K562 (cell line): ENCODE measurements around the gene SLC35F4. TPM values are rescaled to one million over a fixed set of nuclear protein-coding genes. Genes with fewer than 3 reads are reported as not detected.

Source experiments
- ATAC-seq: fragments of 200-7000 bp; cut with Tn5 transposase; 3 replicates; pipeline ENCODE4 v1.9.1; 2020; ENCODE audit warnings: moderate library complexity
- BruUV-seq: library from RNA; stranded (reverse); fragments of 400-500 nt; replicated peaks from 2 replicates; lab custom pipeline; 2021; lab: Mats Ljungman, UMichigan
- CTCF ChIA-PET: fragments of 300-600 bp; formaldehyde crosslinking; extraction: SDS; loops from one replicate; lab custom pipeline; 2021; ENCODE audit warnings: low intra/inter-chr PET ratio; lab: Yijun Ruan, JAX
- POLR2A ChIA-PET: fragments of 300-600, 350-650 bp; sonication (Branson Sonifier 250); formaldehyde crosslinking; extraction: SDS; loops from one replicate; lab custom pipeline; 2021; ENCODE audit warnings: antibody characterized with exemption, inconsistent platforms; lab: Yijun Ruan, JAX
- DNase-seq, 4 experiments: peaks; one replicate each; pipeline versions ENCODE4 v3.0.0 to v3.0.0-alpha.2; 2011 to 2018; ENCODE audit warnings: low spot score in 3 of 4, mixed read lengths in 3 of 4; ENCODE audit errors: extremely low read depth in 1 of 4
- FAIRE-seq: peaks from 2 replicates; lab custom pipeline; 2011; peaks lifted over from hg19 to GRCh38; lab: Jason Lieb, UNC
- H2AFZ ChIP-seq: 2 replicates; pipeline ENCODE4 v1.6.0; 2011; ENCODE audit warnings: low read depth, low read length, control low read depth, inconsistent platforms
- H3K27ac ChIP-seq: fragments of 200-600 bp; 3 replicates; pipeline ENCODE4 v1.8.0; 2011; ENCODE audit warnings: low read depth, mild to moderate bottlenecking, control low read depth, inconsistent platforms, low read length, moderate library complexity, mixed read lengths; ENCODE audit errors: extremely low read depth
- H3K27me3 ChIP-seq, 2 experiments: fragments of 300-600 bp in 1 of 2; 2 replicates in 1 of 2; 3 replicates in 1 of 2; pipeline versions ENCODE4 v1.6.0 to v1.8.0; 2011; ENCODE audit warnings: inconsistent platforms in 2 of 2, low read length in 2 of 2, mild to moderate bottlenecking in 1 of 2, mixed read lengths in 1 of 2, moderate library complexity in 1 of 2; ENCODE audit not compliant: control insufficient read depth in 2 of 2, insufficient read depth in 2 of 2
- H3K36me3 ChIP-seq: fragments of 300-600 bp; 3 replicates; pipeline ENCODE4 v1.8.0; 2011; ENCODE audit warnings: mild to moderate bottlenecking, low read length, inconsistent platforms; ENCODE audit not compliant: control insufficient read depth, insufficient read depth
- H3K4me1 ChIP-seq, 2 experiments: fragments of 200-600 bp in 1 of 2; replicated peaks in 1 of 2; 2 replicates in 1 of 2; 3 replicates in 1 of 2; pipeline versions ENCODE4 v1.5.1 to v1.8.0; 2011; ENCODE audit warnings: inconsistent platforms in 2 of 2, low read length in 2 of 2, mild to moderate bottlenecking in 1 of 2, mixed read lengths in 1 of 2, moderate library complexity in 1 of 2; ENCODE audit not compliant: control insufficient read depth in 2 of 2, insufficient read depth in 2 of 2
- H3K4me2 ChIP-seq: 2 replicates; pipeline ENCODE4 v1.6.1; 2011; ENCODE audit warnings: low read length, control low read depth, inconsistent platforms, mixed read lengths; ENCODE audit not compliant: insufficient read depth
- H3K4me3 ChIP-seq: fragments of 200-600 bp; sonication (generic), shearing (Covaris generic); 2 replicates; pipeline ENCODE4 v1.5.1; 2016; ENCODE audit warnings: control low read depth, inconsistent platforms
- H3K79me2 ChIP-seq: fragments of 200-600 bp; 3 replicates; pipeline ENCODE4 v1.8.0; 2011; ENCODE audit warnings: low read length, inconsistent platforms; ENCODE audit not compliant: control insufficient read depth, insufficient read depth
- H3K9ac ChIP-seq, 2 experiments: 2 replicates each; pipeline versions ENCODE4 v1.6.0 to v1.6.1; 2011; ENCODE audit warnings: low read depth in 2 of 2, low read length in 2 of 2, control low read depth in 1 of 2, inconsistent platforms in 1 of 2, mild to moderate bottlenecking in 1 of 2, mixed read lengths in 1 of 2; ENCODE audit not compliant: insufficient read depth in 1 of 2
- H3K9me1 ChIP-seq: one replicate; pipeline ENCODE4 v1.6.0; 2011; ENCODE audit warnings: inconsistent platforms, mild to moderate bottlenecking, low read length, moderate library complexity; ENCODE audit not compliant: control insufficient read depth, insufficient read depth
- H3K9me3 ChIP-seq: replicated peaks from 2 replicates; pipeline ENCODE4 v1.5.1; 2011; ENCODE audit warnings: low read depth, low read length, inconsistent platforms; ENCODE audit not compliant: control insufficient read depth, insufficient read depth
- H4K20me1 ChIP-seq: replicated peaks from 2 replicates; pipeline ENCODE4 v1.6.1; 2011; ENCODE audit warnings: low read length, inconsistent platforms, mixed read lengths; ENCODE audit not compliant: control insufficient read depth, insufficient read depth
- C11orf30 ChIP-seq: fragments of 450-650 bp; IDR thresholded peaks from 2 replicates; pipeline ENCODE4 v1.6.1; 2016; ENCODE audit warnings: low read depth, mild to moderate bottlenecking
- CBX2 ChIP-seq: fragments of 200-600 bp; sonication (generic); IDR thresholded peaks from one replicate; pipeline ENCODE4 v1.6.1; 2012; ENCODE audit warnings: mild to moderate bottlenecking, low read length, inconsistent platforms; ENCODE audit not compliant: insufficient read depth, poor library complexity, severe bottlenecking
- COPS2 ChIP-seq: fragments of 450-650 bp; conservative IDR thresholded peaks from 2 replicates; pipeline ENCODE4 v1.6.1; 2016; ENCODE audit warnings: mild to moderate bottlenecking, moderate library complexity
- HLTF ChIP-seq: fragments of 450-650 bp; IDR thresholded peaks from 2 replicates; pipeline ENCODE4 v1.6.1; 2016
- MAFF ChIP-seq: IDR thresholded peaks from 2 replicates; pipeline ENCODE4 v1.6.1; 2012; ENCODE audit warnings: low read length, improper control_type of control experiment
- MAFG ChIP-seq: fragments of 450-650 bp; conservative IDR thresholded peaks from 2 replicates; pipeline ENCODE4 v1.6.1; 2016; ENCODE audit warnings: missing genetic modification characterization, missing compliant biosample characterization
- MAFK ChIP-seq: IDR thresholded peaks from 2 replicates; pipeline ENCODE4 v1.6.1; 2011; ENCODE audit warnings: low read length, improper control_type of control experiment
- MCM3 ChIP-seq: fragments of 450-650 bp; IDR thresholded peaks from 2 replicates; pipeline ENCODE4 v1.6.1; 2016
- MTA2 ChIP-seq: fragments of 450-650 bp; IDR thresholded peaks from 2 replicates; pipeline ENCODE4 v1.6.1; 2016; ENCODE audit warnings: low read depth
- PRPF4 ChIP-seq: fragments of 200-400 bp; formaldehyde crosslinking; IDR thresholded peaks from one replicate; pipeline ENCODE4 v1.6.1; 2017; ENCODE audit warnings: low read length, low read depth, mild to moderate bottlenecking; ENCODE audit not compliant: insufficient read depth, poor library complexity, severe bottlenecking
- SAP30 ChIP-seq: fragments of 200-600 bp; sonication (generic); IDR thresholded peaks from 2 replicates; pipeline ENCODE4 v1.6.1; 2012; ENCODE audit warnings: borderline replicate concordance, low read depth, mild to moderate bottlenecking, moderate library complexity, low read length, control low read depth, inconsistent platforms; ENCODE audit not compliant: insufficient read depth, poor library complexity, severe bottlenecking
- SMAD2 ChIP-seq: fragments of 150-350 bp; IDR thresholded peaks from 2 replicates; pipeline ENCODE4 v1.6.1; 2014; ENCODE audit warnings: low read depth, mild to moderate bottlenecking, low read length
- SP1 ChIP-seq: sonication (generic); formaldehyde crosslinking; IDR thresholded peaks from 2 replicates; pipeline ENCODE4 v1.8.1; 2022; ENCODE audit warnings: mild to moderate bottlenecking, missing genetic modification reagents
- U2AF2 ChIP-seq: fragments of 200-400 bp; formaldehyde crosslinking; optimal IDR thresholded peaks from 2 replicates; pipeline ENCODE3; 2017; ENCODE audit warnings: low read depth, mild to moderate bottlenecking, low read length
- ZFPM2 ChIP-seq: fragments of 250-450 bp; sonication (Bioruptor Pico); IDR thresholded peaks from 2 replicates; pipeline ENCODE4 v1.5.1; 2022; ENCODE audit warnings: mild to moderate bottlenecking
- ZNF316 ChIP-seq: fragments of 450-650 bp; IDR thresholded peaks from 2 replicates; pipeline ENCODE4 v1.6.1; 2016
- ZNF589 ChIP-seq: fragments of 200-800 bp; sonication (Bioruptor generic); IDR thresholded peaks from 2 replicates; pipeline ENCODE4 v1.6.1; 2016; ENCODE audit warnings: low read depth, missing genetic modification characterization, missing compliant biosample characterization
- whole genome bisulfite sequencing: fragments of 100-300 bp; shearing (Covaris generic); methylation state at CpG from one replicate; pipeline ENCODE4 v1.1.6; 2016; ENCODE audit warnings: low coverage, mixed read lengths; ENCODE audit not compliant: insufficient coverage; ENCODE audit errors: missing lambda C conversion rate; 5-methylcytosine and 5-hydroxymethylcytosine counted together
- in situ Hi-C: fragments of 300-500 bp; cut with MboI; formaldehyde crosslinking; loops from 4 replicates; pipeline ENCODE4 v1.15.0; 2018; ENCODE audit warnings: inconsistent platforms, mixed read lengths
- intact Hi-C: fragments of 100-400 bp; cut with micrococcal nuclease; formaldehyde crosslinking; loops from 2 replicates; pipeline ENCODE4 v1.14.2; 2022
- polyA plus RNA-seq, 8 experiments: library from polyadenylated mRNA; depleted of rRNA in 4 of 8; stranded (reverse) in 5 of 8; unstranded in 3 of 8; fragments of >200 nt; fragmentation: Nextera tagmentation in 2 of 8; fragmentation: Illumina TruSeq in 1 of 8; extraction: Ambion mirVana in 2 of 8; extraction: Trizol in 1 of 8; gene quantifications; 2 replicates each; pipeline versions ENCODE4 v1.2.1 to v1.2.3, GENCODE V29; 2011 to 2014; ENCODE audit warnings: inconsistent platforms in 1 of 8, missing spikeins in 1 of 8
- total RNA-seq, 7 experiments: library from RNA; depleted of rRNA in 6 of 7; stranded (reverse); fragments of >200 nt in 6 of 7; fragmentation: Illumina TruSeq in 2 of 7; extraction: Trizol in 2 of 7; gene quantifications; 2 replicates each; pipeline versions ENCODE4 v1.2.1 to v1.2.3, GENCODE V29; 2011 to 2021; ENCODE audit warnings: low replicate concordance in 1 of 7
- TF ChIP-seq, protein P1 (sequence below): fragments of 450-650 bp; formaldehyde crosslinking; IDR thresholded peaks from 2 replicates; pipeline ENCODE4 v1.4.0; 2020; ENCODE audit warnings: mild to moderate bottlenecking, moderate library complexity

Gene SLC35F4
- total and polyA plus RNA-seq, 9 of the 15 experiments (the other 6 are each of a cell fraction or from before 2014, with no cell fraction given) = 0.01 TPM; not detected in 8

DNA sequence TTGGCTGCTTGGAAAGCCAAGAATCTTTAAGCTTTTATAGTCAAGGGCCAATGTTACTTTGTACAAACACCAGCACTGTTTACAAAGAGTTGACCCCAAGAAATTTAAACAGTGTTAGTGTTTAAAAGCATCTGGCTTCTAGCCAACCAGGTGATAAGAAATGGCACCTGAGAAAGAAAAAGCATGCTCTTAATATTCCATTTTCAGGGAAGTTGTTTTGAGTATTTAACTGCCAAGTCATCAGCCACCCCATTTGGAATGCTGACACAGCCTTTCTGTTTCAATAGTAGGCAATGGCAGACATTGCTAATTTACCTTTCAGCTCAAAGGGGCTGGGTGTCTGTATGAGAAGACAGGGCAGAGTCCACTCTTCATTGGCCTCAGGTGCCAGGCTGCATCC lies 3.7 kb upstream of the SLC35F4 start:
- intact Hi-C loops (loop anchor here (5.0 kb wide), 1 partner anchor 177 kb away; no protein-coding TSS in a partner anchor), in situ Hi-C loops (no loop called here)
- H2AFZ ChIP-seq = no peak overlapping the region
- H3K4me1 ChIP-seq = peaks cover 0 to 5% of the 10 kb centered on the region in 2 experiments; a peak in 1 of 5 replicates
- ATAC-seq (no peak), DNase-seq (no peak), FAIRE-seq (no peak)
- no peaks in the 10 kb centered on the region for H3K9me1 ChIP-seq
- no peak overlapping the region for H3K27ac ChIP-seq
- peak; percentile 41; the same call in 1 of the 2 replicates for TF ChIP-seq ZNF316
- peak; percentile 21; the same call in 1 of the 2 replicates for TF ChIP-seq C11orf30
- TF ChIP-seq MAFF = peak; percentile 6; the same call in 1 of the 2 replicates
- TF ChIP-seq SMAD2 = no peak
- TF ChIP-seq MAFK = peak; percentile 42; the same call in 1 of the 2 replicates
- 0 out of 2 replicates have a peak, but pooled peaks have one; percentile 26 for TF ChIP-seq MAFG (tag)
- no peaks in the 10 kb centered on the region for H4K20me1 ChIP-seq
- no peak overlapping the region for H3K4me2 ChIP-seq
- no peaks in the 10 kb centered on the region for H3K79me2 ChIP-seq
- no peaks in the 10 kb centered on the region for H3K27me3 ChIP-seq
- H3K4me3 ChIP-seq = no peak overlapping the region
- H3K36me3 ChIP-seq = no peaks in the 10 kb centered on the region
- POLR2A ChIA-PET = no interaction called here
- H3K9me3 ChIP-seq = no peaks in the 10 kb centered on the region
- CTCF ChIA-PET = no interaction called here
- BruUV-seq = no TSS peak
- H3K9ac ChIP-seq = no peak overlapping the region

GRCh38 chr14:57866199-57866705 lies 360 bp upstream of the SLC35F4 start:
- in situ Hi-C loops (no loop called here), intact Hi-C loops (no loop called here)
- ChIA-PET POLR2A (interaction anchor here (1.2 kb wide), 1 partner anchor 8 kb away, joined by 3 read pairs; no protein-coding TSS in a partner anchor), CTCF (no interaction called here)
- no peaks in the 10 kb centered on the region for H3K27me3 ChIP-seq
- H3K4me2 ChIP-seq = no peak overlapping the region
- no peak overlapping the region for H3K9ac ChIP-seq
- H3K4me1 ChIP-seq = peaks cover 0 to 5% of the 10 kb centered on the region in 2 experiments; a peak in 1 of 5 replicates
- no peaks in the 10 kb centered on the region for H3K79me2 ChIP-seq
- no peaks in the 10 kb centered on the region for H4K20me1 ChIP-seq
- H3K27ac ChIP-seq = no peak overlapping the region
- H3K4me3 ChIP-seq = no peak overlapping the region
- no peak overlapping the region for H2AFZ ChIP-seq
- H3K9me3 ChIP-seq = no peaks in the 10 kb centered on the region
- FAIRE-seq = no peak
- H3K9me1 ChIP-seq = no peaks in the 10 kb centered on the region
- H3K36me3 ChIP-seq = no peaks in the 10 kb centered on the region
- no TSS peak for BruUV-seq
- no peak for DNase-seq
- 7% methylated on average over 14 of the region's 19 CpGs for WGBS
- no peak for ATAC-seq
- TF ChIP-seq, protein P1, sequence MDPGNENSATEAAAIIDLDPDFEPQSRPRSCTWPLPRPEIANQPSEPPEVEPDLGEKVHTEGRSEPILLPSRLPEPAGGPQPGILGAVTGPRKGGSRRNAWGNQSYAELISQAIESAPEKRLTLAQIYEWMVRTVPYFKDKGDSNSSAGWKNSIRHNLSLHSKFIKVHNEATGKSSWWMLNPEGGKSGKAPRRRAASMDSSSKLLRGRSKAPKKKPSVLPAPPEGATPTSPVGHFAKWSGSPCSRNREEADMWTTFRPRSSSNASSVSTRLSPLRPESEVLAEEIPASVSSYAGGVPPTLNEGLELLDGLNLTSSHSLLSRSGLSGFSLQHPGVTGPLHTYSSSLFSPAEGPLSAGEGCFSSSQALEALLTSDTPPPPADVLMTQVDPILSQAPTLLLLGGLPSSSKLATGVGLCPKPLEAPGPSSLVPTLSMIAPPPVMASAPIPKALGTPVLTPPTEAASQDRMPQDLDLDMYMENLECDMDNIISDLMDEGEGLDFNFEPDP = no peak
- no peak for TF ChIP-seq ZFPM2
- no peak for TF ChIP-seq HLTF
- TF ChIP-seq MCM3 = no peak
- TF ChIP-seq U2AF2 = no peak
- no peak for TF ChIP-seq MTA2
- TF ChIP-seq CBX2 = no peak
- TF ChIP-seq ZNF589 (CRISPR knock-in tag) = no peak
- no peak for TF ChIP-seq PRPF4
- no peak for TF ChIP-seq COPS2
- no peak for TF ChIP-seq SAP30
- TF ChIP-seq SP1 (CRISPR knock-in tag) = no peak
